Vagina (tissue), 2 donors: ENCODE data around the gene ASB7.

Source experiments
- POLR2A ChIP-seq, 2 donors: fragments of 450-650 bp; IDR thresholded peaks; one replicate each; pipeline ENCODE4 v1.6.1; 2017; ENCODE audit warnings: antibody characterized with exemption in 2 of 2, mild to moderate bottlenecking in 2 of 2, moderate library complexity in 2 of 2
- TF ChIP-seq, protein P1 (sequence below), 3 experiments: fragments of 450-650 bp in 2 of 3; fragments of 200-600 bp in 1 of 3; sonication (generic) in 1 of 3; IDR thresholded peaks; one replicate each; pipeline ENCODE4 v1.5.1; 2017 to 2019; ENCODE audit warnings: antibody characterized with exemption in 3 of 3, mild to moderate bottlenecking in 2 of 3, moderate library complexity in 2 of 3

GRCh38 chr15:100684591-100684990 is 82.2 kb downstream of the ASB7 start:
- TF ChIP-seq, protein P1, sequence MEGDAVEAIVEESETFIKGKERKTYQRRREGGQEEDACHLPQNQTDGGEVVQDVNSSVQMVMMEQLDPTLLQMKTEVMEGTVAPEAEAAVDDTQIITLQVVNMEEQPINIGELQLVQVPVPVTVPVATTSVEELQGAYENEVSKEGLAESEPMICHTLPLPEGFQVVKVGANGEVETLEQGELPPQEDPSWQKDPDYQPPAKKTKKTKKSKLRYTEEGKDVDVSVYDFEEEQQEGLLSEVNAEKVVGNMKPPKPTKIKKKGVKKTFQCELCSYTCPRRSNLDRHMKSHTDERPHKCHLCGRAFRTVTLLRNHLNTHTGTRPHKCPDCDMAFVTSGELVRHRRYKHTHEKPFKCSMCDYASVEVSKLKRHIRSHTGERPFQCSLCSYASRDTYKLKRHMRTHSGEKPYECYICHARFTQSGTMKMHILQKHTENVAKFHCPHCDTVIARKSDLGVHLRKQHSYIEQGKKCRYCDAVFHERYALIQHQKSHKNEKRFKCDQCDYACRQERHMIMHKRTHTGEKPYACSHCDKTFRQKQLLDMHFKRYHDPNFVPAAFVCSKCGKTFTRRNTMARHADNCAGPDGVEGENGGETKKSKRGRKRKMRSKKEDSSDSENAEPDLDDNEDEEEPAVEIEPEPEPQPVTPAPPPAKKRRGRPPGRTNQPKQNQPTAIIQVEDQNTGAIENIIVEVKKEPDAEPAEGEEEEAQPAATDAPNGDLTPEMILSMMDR (IDR thresholded peaks at IDR 0.05), result no peak
- no peak for TF ChIP-seq POLR2A (IDR thresholded peaks at IDR 0.05)
